GM12864 (cell line): ENCODE results near the gene CYTH4.

Experiments
- DNase-seq: peaks from one replicate; pipeline ENCODE4 v3.0.0-alpha.2; 2011; ENCODE audit warnings: low read depth
- H3K4me3 ChIP-seq: 2 replicates; pipeline ENCODE4 v1.5.1; 2011; ENCODE audit warnings: mild to moderate bottlenecking, low read depth, low read length, control low read depth
- TF ChIP-seq, protein P1 (sequence below): IDR thresholded peaks from 2 replicates; pipeline ENCODE4 v1.5.1; 2011; ENCODE audit warnings: low read depth, mild to moderate bottlenecking, moderate library complexity, low read length, control low read depth, inconsistent platforms; ENCODE audit errors: missing control alignments

The CYTH4 gene

DNA sequence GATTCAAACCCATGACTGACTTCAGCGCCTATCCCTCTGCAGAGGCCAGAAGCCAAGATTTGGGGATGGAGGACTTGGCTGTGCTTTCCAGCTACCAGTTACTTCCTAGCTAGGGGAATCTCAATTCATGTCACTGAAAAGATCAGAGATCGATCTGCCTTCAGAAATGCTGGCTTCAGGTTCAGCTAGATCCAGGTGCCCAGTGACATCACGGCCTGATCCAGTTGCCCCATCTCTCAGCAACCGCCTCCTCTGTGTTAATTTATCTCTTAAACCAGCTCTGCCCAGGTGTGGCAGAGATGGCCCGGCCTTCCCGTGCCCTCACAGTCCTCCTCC lies 24.2 kb downstream of the CYTH4 start:
- no peak for DNase-seq
- no peak overlapping the region for H3K4me3 ChIP-seq
- TF ChIP-seq, protein P1, sequence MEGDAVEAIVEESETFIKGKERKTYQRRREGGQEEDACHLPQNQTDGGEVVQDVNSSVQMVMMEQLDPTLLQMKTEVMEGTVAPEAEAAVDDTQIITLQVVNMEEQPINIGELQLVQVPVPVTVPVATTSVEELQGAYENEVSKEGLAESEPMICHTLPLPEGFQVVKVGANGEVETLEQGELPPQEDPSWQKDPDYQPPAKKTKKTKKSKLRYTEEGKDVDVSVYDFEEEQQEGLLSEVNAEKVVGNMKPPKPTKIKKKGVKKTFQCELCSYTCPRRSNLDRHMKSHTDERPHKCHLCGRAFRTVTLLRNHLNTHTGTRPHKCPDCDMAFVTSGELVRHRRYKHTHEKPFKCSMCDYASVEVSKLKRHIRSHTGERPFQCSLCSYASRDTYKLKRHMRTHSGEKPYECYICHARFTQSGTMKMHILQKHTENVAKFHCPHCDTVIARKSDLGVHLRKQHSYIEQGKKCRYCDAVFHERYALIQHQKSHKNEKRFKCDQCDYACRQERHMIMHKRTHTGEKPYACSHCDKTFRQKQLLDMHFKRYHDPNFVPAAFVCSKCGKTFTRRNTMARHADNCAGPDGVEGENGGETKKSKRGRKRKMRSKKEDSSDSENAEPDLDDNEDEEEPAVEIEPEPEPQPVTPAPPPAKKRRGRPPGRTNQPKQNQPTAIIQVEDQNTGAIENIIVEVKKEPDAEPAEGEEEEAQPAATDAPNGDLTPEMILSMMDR = no peak

DNA sequence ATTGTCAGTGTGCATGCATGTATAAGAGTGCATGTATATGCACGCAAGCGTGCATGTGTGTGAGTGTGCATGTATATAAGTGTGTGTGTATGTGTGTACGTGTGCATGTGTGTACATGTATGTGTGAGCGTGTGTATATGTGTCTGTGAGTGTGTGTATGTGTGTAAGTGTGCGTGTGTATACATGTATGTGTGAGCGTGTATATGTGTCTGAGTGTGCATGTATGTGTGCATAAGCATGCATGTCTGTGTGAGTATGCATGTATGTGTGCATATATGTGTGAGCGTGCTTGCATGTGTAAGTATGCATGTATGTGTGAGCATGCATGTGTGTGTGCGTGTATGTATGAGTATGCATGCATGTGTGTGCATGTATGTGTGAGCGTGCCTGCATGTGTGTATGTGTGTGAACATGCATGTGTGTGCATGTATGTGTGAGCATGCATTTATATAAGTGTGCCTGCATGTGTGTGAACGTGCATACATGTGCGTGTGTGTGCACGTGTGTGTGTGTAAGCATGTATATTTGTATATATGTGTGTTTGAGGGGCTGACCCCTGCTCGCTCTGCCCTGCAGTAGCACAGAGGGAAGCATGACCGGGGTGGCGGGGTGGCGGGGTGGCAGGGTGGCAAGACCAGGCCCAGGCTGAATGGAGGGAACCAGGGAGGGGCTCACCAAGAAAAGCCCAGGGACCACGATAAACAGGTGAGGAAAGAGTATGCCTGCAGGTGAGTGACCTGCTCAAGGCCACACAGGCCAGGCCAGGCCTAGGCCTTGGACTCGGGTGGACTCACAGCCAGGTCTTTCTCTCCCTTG lies 26.3 kb downstream of the CYTH4 start:
- TF ChIP-seq, protein P1 = no peak
- no peak for DNase-seq
- H3K4me3 ChIP-seq = no peak overlapping the region

DNA sequence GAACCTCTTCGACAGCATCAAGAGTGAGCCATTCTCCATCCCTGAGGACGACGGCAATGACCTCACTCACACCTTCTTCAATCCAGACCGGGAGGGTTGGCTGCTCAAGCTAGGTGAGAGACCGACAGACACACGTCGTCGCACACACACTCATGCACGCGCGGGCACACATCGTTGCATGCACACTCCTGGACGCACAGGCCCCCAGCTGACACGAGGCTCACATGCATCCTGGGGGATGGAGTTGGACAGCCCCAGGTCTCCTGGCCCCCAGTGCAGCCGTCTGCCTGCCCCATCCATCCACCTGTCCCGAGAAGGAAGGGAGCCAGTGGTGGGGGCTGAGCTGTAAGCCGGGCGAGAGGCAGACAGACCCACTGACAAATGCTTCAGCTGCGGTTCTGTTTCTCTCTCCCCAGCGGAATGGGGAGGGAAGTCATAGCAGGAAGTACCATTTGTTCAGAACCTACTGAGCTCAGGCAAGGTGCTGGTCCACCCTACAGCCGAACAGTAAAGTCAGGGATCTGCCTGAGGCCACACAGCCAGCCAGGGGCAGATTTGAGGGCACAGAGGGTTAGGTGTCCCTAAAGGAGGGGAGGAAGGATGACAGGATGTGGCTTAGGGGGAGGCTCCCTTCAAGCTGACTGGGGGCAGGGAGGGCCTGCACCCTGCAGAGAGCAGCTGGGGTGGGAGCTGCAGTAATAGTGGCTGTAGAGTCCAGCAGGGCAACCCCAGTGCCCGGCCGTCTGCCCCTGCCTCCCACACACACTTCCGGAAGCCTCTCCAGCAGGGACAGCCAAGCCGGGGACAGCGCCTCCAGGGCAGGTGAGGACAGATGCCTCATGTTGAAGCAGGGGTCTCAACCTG lies 27.1 kb downstream of the CYTH4 start:
- DNase-seq = no peak
- no peak overlapping the region for H3K4me3 ChIP-seq

DNA sequence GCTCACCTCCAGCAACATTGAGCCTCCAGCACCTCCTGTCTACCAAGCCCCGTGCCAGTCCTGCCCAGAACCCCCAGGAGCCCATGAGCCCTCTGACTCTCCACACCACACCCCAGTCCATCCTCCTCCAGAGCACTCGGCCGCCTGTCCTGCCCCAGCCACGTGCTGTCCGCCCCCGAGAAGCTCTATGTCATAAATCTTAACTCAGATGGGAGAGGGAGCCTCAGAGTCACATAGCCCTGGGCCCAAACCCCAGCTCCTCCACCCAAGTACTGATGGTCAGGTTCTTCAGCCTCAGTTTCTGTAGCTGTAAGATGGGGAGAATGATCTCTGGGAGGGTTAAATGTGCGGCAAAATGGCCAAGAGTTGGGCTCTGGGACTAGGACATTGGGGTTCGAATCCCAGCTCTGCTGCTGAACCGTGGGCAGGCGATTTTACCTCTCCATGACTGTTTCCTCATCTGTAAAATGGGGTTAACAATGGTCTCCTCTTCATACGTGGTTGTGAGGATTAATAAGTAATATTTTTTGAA lies 27.8 kb downstream of the CYTH4 start:
- DNase-seq = no peak
- TF ChIP-seq, protein P1 = no peak
- no peak overlapping the region for H3K4me3 ChIP-seq

More for the DNA sequence above, 27.1 kb downstream of the CYTH4 start:
- TF ChIP-seq, protein P1 = no peak

DNA sequence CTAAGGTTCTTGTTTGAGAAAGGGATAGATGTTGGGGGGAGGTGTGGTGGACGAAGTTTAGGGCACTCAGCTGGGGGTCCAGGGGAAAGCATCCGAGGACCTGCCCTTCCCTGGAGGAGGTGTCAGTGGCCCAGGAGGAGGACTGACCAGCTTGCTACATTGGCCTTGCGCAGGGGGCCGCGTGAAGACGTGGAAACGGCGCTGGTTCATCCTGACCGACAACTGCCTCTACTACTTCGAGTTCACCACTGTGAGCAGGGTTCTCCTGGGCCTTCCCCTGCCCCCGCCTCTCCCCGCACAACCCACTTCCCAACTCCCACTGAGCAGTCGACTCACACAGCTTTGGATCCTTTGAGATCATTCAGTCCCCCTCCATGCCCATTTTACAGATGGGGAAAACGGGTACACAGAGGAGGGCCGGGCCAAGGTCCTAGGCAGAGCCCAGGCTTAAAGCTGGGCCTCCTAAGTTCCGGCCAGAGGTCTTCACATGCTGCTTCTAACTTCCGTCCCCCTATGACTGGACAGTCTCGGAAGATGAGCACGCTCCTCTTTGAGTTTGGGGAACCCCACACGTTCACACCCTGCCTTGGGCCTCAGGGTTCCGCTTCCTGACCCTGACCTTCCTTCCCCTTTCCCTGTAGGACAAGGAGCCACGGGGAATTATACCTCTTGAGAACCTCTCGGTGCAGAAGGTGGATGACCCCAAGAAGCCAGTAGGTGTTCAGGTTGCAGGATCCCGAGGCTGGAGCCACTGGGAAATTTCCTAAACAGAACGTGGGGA lies 28.7 kb downstream of the CYTH4 start:
- TF ChIP-seq, protein P1 = no peak
- no peak overlapping the region for H3K4me3 ChIP-seq
- DNase-seq = no peak

DNA sequence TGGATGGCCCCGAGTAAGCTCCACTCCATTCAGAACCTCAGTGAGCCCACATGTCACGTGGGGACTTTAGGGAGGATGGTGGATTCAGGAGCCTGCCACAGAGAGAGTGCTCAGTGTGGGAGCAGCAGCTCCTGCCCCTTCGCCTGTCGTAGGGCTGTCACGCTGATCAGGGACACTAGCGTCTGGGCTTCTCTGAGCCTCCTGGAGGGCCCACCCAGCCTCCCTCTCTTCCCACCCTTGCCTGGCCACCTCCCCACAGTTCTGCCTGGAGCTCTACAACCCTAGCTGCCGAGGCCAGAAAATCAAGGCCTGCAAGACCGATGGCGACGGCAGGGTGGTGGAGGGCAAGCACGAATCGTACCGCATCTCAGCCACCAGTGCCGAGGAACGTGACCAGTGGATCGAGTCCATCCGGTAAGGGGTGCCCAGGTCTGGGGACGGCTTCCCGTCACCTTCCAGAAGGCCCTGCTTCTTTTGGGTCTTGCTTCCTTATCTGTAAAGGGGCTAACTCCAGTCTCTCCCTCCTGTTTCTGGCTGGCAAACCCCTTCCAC lies 29.5 kb downstream of the CYTH4 start:
- DNase-seq = no peak
- TF ChIP-seq, protein P1 = no peak
- H3K4me3 ChIP-seq = no peak overlapping the region
